Heart left ventricle (tissue), 13 donors: ENCODE measurements around the gene CD7.

ENCODE experiments used
- POLR2A ChIP-seq, 2 donors: fragments of 450-650 bp; IDR thresholded peaks; one replicate each; pipeline ENCODE4 v1.6.1; 2017; ENCODE audit warnings: antibody characterized with exemption in 2 of 2, mild to moderate bottlenecking in 2 of 2, moderate library complexity in 2 of 2
- TF ChIP-seq, protein P1 (sequence below), 12 donors: fragments of 200-600 bp; sonication (generic) in 4 of 12; IDR thresholded peaks; one replicate each; pipeline versions ENCODE4 v1.5.0 to v1.8.0; 2018 to 2022; ENCODE audit warnings: antibody characterized with exemption in 12 of 12, mild to moderate bottlenecking in 5 of 12
- donor health status: ischemic (EF 13 %, LVEDD 7.1; RV severe dilation, severe dysfunction).
- donor health status: DM: no; HTN: yes; CAD: no.
- donor health status: DM: no; HTN: no; CAD: no.
- donor health status: ischemic (EF 25% LVEDD 6.9; RV normal size, moderate dysfunction).
- donor health status: ischemic (EF 25% LVEDD 5.7; RV mildly dilated, moderate dysfunction).
- donor health status: ischemic (EF 35%, LVEDD 5.7; RV mildly dilated, moderate dysfunction).
- donor health status: nonischemic (EF 11% LVEDD 7.7; RV severe dilation, severe dysfunction).
- donor health status: DM: yes; HTN: yes; CAD: no.
- donor health status: PGD.
- donor health status: ischemic (EF 29% LVEDD 5.4; RV normal size, mild dysfunction).
- donor health status: nonischemic (EF 23%, LVEDD 6.1; RV moderate dilation, normal function).

DNA sequence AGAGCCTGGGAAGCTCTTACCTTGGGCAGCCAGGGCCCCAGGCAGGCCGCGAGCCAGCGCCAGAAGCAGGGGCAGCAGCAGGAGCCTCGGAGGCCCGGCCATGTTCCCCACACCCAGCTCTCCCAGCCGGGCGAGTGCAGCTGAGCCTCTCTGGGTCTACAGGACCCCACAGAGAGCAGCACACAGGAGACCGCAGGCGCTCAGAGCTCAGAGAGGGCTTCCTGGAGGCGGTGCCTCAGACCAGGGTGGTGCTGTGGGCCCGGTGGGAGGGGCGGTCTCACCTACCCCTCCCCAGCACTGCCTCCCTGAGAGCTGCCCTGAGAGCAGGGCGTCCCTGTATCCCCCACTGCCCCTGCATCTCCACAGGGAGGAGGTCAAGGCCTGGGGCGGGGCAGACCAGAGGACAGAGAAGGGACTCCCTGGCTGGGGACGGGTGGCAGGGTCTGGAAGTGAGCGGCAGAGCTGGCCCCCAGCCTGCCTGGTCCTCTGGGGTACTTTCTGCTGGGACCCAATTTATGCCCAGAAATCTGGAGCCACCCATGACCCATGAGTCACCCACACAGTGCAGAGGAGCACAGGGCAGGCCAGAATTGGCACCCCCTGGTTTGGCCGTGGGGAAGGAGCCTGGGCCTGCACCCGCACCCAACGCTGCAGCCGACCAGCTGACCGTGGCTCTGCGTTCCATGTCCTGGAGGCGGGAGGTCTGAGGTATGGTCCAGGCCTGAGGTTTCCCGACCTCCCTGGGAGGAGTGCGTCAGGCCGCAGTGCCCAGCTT lies at the start of gene CD7:
- TF ChIP-seq, protein P1, sequence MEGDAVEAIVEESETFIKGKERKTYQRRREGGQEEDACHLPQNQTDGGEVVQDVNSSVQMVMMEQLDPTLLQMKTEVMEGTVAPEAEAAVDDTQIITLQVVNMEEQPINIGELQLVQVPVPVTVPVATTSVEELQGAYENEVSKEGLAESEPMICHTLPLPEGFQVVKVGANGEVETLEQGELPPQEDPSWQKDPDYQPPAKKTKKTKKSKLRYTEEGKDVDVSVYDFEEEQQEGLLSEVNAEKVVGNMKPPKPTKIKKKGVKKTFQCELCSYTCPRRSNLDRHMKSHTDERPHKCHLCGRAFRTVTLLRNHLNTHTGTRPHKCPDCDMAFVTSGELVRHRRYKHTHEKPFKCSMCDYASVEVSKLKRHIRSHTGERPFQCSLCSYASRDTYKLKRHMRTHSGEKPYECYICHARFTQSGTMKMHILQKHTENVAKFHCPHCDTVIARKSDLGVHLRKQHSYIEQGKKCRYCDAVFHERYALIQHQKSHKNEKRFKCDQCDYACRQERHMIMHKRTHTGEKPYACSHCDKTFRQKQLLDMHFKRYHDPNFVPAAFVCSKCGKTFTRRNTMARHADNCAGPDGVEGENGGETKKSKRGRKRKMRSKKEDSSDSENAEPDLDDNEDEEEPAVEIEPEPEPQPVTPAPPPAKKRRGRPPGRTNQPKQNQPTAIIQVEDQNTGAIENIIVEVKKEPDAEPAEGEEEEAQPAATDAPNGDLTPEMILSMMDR (IDR thresholded peaks at IDR 0.05): no peak
- TF ChIP-seq POLR2A (IDR thresholded peaks at IDR 0.05): no peak
